ENCODE measurements around the gene AGPAT3.

AGPAT3 gene

GRCh38 chr21:43921571-43921978 is 56.6 kb downstream of the AGPAT3 start:
- DNase-seq, result no peak

- peak in 24 of 56 donors; percentile 17 to 77 (median 40) for DNase-seq
These were observed 57.2 kb downstream of the AGPAT3 start for GRCh38 chr21:43921979-43922945.

GRCh38 chr21:43922949-43923348 is 57.9 kb downstream of the AGPAT3 start:
- DNase-seq, result no peak

GRCh38 chr21:43923391-43923790 is 58.4 kb downstream of the AGPAT3 start:
- DNase-seq, result peak in 41 of 56 donors; percentile 11 to 70 (median 51)

GRCh38 chr21:43924421-43925095 is 59.5 kb downstream of the AGPAT3 start:
- DNase-seq, result no peak

GRCh38 chr21:43925096-43925481 is 60.1 kb downstream of the AGPAT3 start:
- no peak for DNase-seq

GRCh38 chr21:43925609-43926008 is 60.6 kb downstream of the AGPAT3 start:
- DNase-seq, result no peak

- DNase-seq, result no peak
These were observed 61.2 kb downstream of the AGPAT3 start for GRCh38 chr21:43926196-43926595.

- DNase-seq, result no peak
These were observed 62.7 kb downstream of the AGPAT3 start for GRCh38 chr21:43927591-43928221.

DNA sequence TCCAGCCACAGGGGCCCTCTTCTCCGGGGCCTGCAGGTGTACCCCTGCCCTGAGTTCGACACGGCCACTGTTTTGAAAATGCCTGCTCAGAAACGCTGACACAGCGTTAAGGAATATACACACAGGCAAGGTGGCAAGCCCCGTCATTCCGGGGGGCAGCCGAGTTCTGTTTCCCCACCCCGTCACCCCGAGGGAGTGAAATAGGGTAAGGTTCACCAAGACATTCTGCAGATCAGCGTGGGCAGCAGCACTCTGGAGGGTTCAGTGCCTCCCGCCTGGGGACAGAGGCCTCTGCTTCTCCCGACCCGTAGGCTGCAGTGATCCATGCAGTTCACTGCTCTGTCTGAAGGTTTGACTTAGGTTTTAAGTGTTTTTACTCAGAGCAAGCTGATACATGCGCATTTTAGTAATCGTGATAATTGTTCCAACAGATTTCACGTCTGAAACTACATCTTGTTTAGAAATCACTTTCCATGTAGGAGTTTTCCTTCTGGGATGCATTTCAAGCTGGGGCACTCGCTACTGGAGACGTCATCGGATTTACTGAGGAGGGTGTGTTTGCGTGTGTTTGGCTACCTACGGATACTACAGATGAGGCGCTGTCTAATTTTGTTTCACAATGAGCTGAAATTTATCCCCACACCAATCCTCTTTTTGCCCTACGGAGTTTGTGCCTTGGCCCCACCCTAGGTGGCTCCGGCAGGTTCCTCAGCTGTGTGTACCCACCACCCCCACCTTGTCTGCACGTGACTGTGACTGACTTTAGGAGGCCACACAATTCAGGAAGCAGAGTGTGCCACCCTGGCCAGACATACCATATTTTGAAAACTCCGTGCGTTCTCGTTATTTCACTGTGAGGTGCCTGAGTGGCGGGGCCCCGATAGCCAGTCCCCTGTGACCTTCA is 63.5 kb downstream of the AGPAT3 start:
- no peak for DNase-seq

- DNase-seq, result peak in 3 of 56 donors; percentile 29 to 54 (median 31)
These were observed 64.4 kb downstream of the AGPAT3 start for GRCh38 chr21:43929217-43929971.

- no peak for DNase-seq
These were observed 65.2 kb downstream of the AGPAT3 start for GRCh38 chr21:43930074-43930847.

- no peak for DNase-seq
These were observed 65.9 kb downstream of the AGPAT3 start for GRCh38 chr21:43930848-43931375.

GRCh38 chr21:43931489-43931888 is 66.5 kb downstream of the AGPAT3 start:
- DNase-seq, result no peak

GRCh38 chr21:43932005-43932404 is 67.0 kb downstream of the AGPAT3 start:
- DNase-seq, result no peak

DNA sequence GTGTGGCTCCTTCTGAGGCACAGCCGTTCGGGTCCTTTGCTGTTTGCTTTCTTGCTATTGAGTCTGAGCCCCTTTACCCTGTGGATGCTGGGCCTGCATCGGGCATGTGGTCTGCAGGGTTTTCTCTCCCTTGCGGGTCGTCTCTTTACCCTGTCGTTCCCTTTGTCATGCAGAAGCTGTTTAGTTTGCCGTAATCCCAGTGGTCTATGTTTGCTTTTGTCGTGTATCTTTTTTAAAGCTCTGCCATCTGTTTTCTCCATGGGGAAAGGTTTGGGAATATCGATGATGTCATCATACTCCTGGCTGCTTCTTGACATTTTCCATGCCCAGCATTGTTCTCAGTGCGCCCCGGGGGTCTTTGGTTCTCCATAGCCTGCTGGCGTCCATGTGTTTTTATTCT is 68.2 kb downstream of the AGPAT3 start:
- DNase-seq, result no peak

GRCh38 chr21:43933680-43934079 is 68.7 kb downstream of the AGPAT3 start:
- DNase-seq, result no peak

GRCh38 chr21:43934116-43934515 is 69.1 kb downstream of the AGPAT3 start:
- DNase-seq, result no peak

Measured in nucleus accumbens (tissue), 56 donors.